Mesenchymal stem cell (in vitro differentiated cells and primary cell): Measurements from ENCODE around the gene RAD51B.
A peak's percentile ranks its signal among the peaks of the same experiment; 100 is the strongest.

Experiments used
- DNase-seq: peaks from one replicate; pipeline ENCODE4 v3.0.0-alpha.2; 2013
- H2AFZ ChIP-seq: one replicate; pipeline ENCODE4 v1.6.1; 2013; ENCODE audit warnings: low read depth, mild to moderate bottlenecking, control low read depth, inconsistent platforms, low read length, moderate library complexity
- H2AK5ac ChIP-seq: 2 replicates; pipeline ENCODE4 v1.6.1; 2013; ENCODE audit warnings: low read length, moderate library complexity, mild to moderate bottlenecking, inconsistent platforms; ENCODE audit not compliant: severe bottlenecking
- H2BK120ac ChIP-seq: one replicate; pipeline ENCODE4 v1.6.1; 2013; ENCODE audit warnings: low read depth, mild to moderate bottlenecking, inconsistent platforms, low read length, moderate library complexity
- H2BK12ac ChIP-seq, 2 experiments: one replicate each; pipeline ENCODE4 v1.6.1; 2013; ENCODE audit warnings: inconsistent platforms in 2 of 2, low read length in 2 of 2, mild to moderate bottlenecking in 2 of 2, moderate library complexity in 2 of 2, control low read depth in 1 of 2
- H2BK15ac ChIP-seq: one replicate; pipeline ENCODE4 v1.6.1; 2013; ENCODE audit warnings: mild to moderate bottlenecking, low read depth, inconsistent platforms; ENCODE audit not compliant: poor library complexity, severe bottlenecking
- H2BK5ac ChIP-seq: 2 replicates; pipeline ENCODE4 v1.6.1; 2013; ENCODE audit warnings: low read depth, mild to moderate bottlenecking, low read length, control low read depth, inconsistent platforms; ENCODE audit not compliant: poor library complexity, severe bottlenecking
- H3K14ac ChIP-seq, 2 experiments: one replicate each; pipeline ENCODE4 v1.6.1; 2013; ENCODE audit warnings: inconsistent platforms in 2 of 2, low read length in 2 of 2, control low read depth in 1 of 2, mild to moderate bottlenecking in 1 of 2, moderate library complexity in 1 of 2
- H3K18ac ChIP-seq, 2 experiments: one replicate each; pipeline ENCODE4 v1.6.1; 2013; ENCODE audit warnings: inconsistent platforms in 2 of 2, low read length in 2 of 2, control low read depth in 1 of 2, low read depth in 1 of 2, mild to moderate bottlenecking in 1 of 2
- H3K23ac ChIP-seq, 2 experiments: one replicate each; pipeline ENCODE4 v1.6.1; 2013; ENCODE audit warnings: inconsistent platforms in 2 of 2, low read length in 2 of 2, mild to moderate bottlenecking in 2 of 2, moderate library complexity in 2 of 2, control low read depth in 1 of 2
- H3K27ac ChIP-seq: 2 replicates; pipeline ENCODE4 v1.5.1; 2013; ENCODE audit warnings: mild to moderate bottlenecking, moderate library complexity, low read length, control low read depth, inconsistent platforms; ENCODE audit not compliant: poor library complexity, severe bottlenecking
- H3K27me3 ChIP-seq, 2 experiments: 2 replicates each; pipeline versions ENCODE4 v1.6.1 to v1.7.0; 2013; ENCODE audit warnings: low read length in 2 of 2, mild to moderate bottlenecking in 2 of 2, moderate library complexity in 2 of 2, control low read depth in 1 of 2, inconsistent platforms in 1 of 2; ENCODE audit not compliant: control insufficient read depth in 1 of 2, insufficient read depth in 1 of 2
- H3K36me3 ChIP-seq, 2 experiments: 2 replicates each; pipeline versions ENCODE4 v1.6.1 to v1.7.0; 2013; ENCODE audit warnings: low read length in 2 of 2, control low read depth in 1 of 2, inconsistent platforms in 1 of 2, low read depth in 1 of 2, mild to moderate bottlenecking in 1 of 2; ENCODE audit not compliant: insufficient read depth in 2 of 2, control insufficient read depth in 1 of 2
- H3K4ac ChIP-seq, 2 experiments: one replicate each; pipeline ENCODE4 v1.6.1; 2013; ENCODE audit warnings: inconsistent platforms in 2 of 2, low read length in 2 of 2, mild to moderate bottlenecking in 2 of 2, moderate library complexity in 2 of 2, control low read depth in 1 of 2, low read depth in 1 of 2
- H3K4me1 ChIP-seq: 2 replicates; pipeline ENCODE4 v1.6.1; 2013; ENCODE audit warnings: low read depth, low read length, control low read depth; ENCODE audit not compliant: control insufficient read depth, insufficient read depth
- H3K4me2 ChIP-seq: 2 replicates; pipeline ENCODE4 v1.6.1; 2013; ENCODE audit warnings: low read length, mild to moderate bottlenecking, inconsistent platforms; ENCODE audit not compliant: poor library complexity, severe bottlenecking
- H3K4me3 ChIP-seq, 2 experiments: 2 replicates each; pipeline versions ENCODE4 v1.5.1 to v1.7.0; 2013; ENCODE audit warnings: low read length in 2 of 2, mild to moderate bottlenecking in 2 of 2, control low read depth in 1 of 2, low read depth in 1 of 2; ENCODE audit not compliant: insufficient read depth in 1 of 2
- H3K79me1 ChIP-seq: replicated peaks from 2 replicates; pipeline ENCODE4 v1.6.1; 2013; ENCODE audit warnings: mild to moderate bottlenecking, control low read depth, low read length, inconsistent platforms; ENCODE audit not compliant: poor library complexity, severe bottlenecking
- H3K9ac ChIP-seq: 2 replicates; pipeline ENCODE4 v1.7.0; 2013; ENCODE audit warnings: mild to moderate bottlenecking, low read length, moderate library complexity
- H3K9me3 ChIP-seq: 2 replicates; pipeline ENCODE4 v1.7.0; 2013; ENCODE audit warnings: mild to moderate bottlenecking, low read length; ENCODE audit not compliant: control insufficient read depth
- H4K8ac ChIP-seq: one replicate; pipeline ENCODE4 v1.6.1; 2013; ENCODE audit warnings: inconsistent platforms, mild to moderate bottlenecking, low read length, moderate library complexity
- H4K91ac ChIP-seq: one replicate; pipeline ENCODE4 v1.6.1; 2013; ENCODE audit warnings: mild to moderate bottlenecking, low read length, inconsistent platforms
- WGBS: methylation state at CpG from one replicate; pipeline ENCODE4 v1.1.7; 2013; ENCODE audit warnings: mixed read lengths; 5-methylcytosine and 5-hydroxymethylcytosine counted together

RAD51B gene

DNA sequence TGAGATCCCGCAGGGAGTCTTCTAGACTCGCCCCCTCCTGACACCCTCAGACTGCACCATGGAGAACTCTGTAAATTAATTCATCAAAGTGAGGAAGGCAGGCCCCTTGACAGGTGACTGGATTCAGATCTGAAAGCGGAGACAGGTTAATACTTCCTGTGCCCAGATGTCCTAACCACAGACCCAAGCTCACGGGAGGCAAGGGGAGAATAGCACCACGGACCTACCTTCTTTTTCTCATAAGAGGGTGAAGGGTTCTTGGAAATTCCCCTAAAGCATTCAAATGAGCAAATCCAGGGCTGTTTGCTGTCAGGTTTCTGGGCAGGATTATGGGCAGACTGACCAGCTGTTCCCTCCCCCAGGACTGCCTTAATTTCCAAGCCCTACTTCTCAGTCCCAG is 803.3 kb downstream of the RAD51B start:
- Histone ChIP-seq H3K27ac (no peak overlapping the region), H3K4me1 (peaks cover 5% of the 10 kb centered on the region), H4K8ac (no peak overlapping the region), H2BK12ac (peak overlapping the region; percentile 47 to 93), H3K9me3 (peaks cover 11% of the 10 kb centered on the region), H3K23ac (no peak overlapping the region), H3K4ac (no peak overlapping the region), H3K9ac (no peak overlapping the region), H3K27me3 (no peaks in the 10 kb centered on the region), H2AK5ac (no peak overlapping the region), H3K4me2 (no peak overlapping the region), H2BK5ac (no peak overlapping the region), H3K18ac (peak overlapping the region in 1 of 2 experiments; percentile 73), H3K14ac (no peak overlapping the region), H3K4me3 (no peak overlapping the region), H4K91ac (peak overlapping the region; percentile 86), H2BK120ac (no peak overlapping the region), H2AFZ (no peak overlapping the region), H2BK15ac (no peak overlapping the region), H3K36me3 (no peaks in the 10 kb centered on the region), H3K79me1 (no peaks in the 10 kb centered on the region)
- DNase-seq: no peak
- WGBS: 66% methylated on average over 4 of the region's 5 CpGs

DNA sequence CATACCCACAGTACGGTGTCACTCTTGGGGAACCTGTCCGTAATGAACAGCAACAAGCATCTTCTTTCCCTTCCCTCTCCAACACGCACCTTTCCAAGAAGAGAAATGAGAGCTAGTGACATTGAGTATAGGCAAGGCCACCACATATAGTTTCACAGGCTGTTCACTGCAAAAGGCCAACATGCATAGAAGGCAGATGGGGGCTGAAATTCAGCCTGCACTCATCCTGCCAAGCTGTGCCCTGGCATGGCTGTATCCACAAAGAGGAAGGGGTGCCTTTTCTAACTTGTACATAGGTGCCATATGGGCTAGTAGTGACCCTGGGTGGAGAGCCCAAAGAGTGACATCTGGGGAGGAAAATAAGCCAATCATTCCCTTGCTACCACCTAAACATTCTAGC is 803.7 kb downstream of the RAD51B start:
- 100% methylated on average over 3 of the region's 3 CpGs for WGBS

GRCh38 chr14:68623826-68624225 is 804.2 kb downstream of the RAD51B start:
- Histone ChIP-seq H3K9ac (no peak overlapping the region), H3K18ac (no peak overlapping the region), H3K27ac (no peak overlapping the region), H3K9me3 (peaks cover 1% of the 10 kb centered on the region), H2AFZ (no peak overlapping the region), H2BK120ac (no peak overlapping the region), H4K91ac (no peak overlapping the region), H3K4me2 (no peak overlapping the region), H3K14ac (no peak overlapping the region), H3K4me1 (peaks cover 5% of the 10 kb centered on the region), H3K23ac (no peak overlapping the region), H3K4me3 (no peak overlapping the region), H2BK5ac (no peak overlapping the region), H2BK12ac (no peak overlapping the region), H3K27me3 (no peaks in the 10 kb centered on the region), H2BK15ac (no peak overlapping the region), H3K79me1 (no peaks in the 10 kb centered on the region), H3K4ac (peak overlapping the region in 1 of 2 experiments; percentile 1), H4K8ac (no peak overlapping the region), H3K36me3 (no peaks in the 10 kb centered on the region), H2AK5ac (no peak overlapping the region)
- DNase-seq: no peak
- WGBS: 81% methylated on average over 3 of the region's 3 CpGs

More for the DNA sequence above, 803.7 kb downstream of the RAD51B start:
- Histone ChIP-seq H3K4me1 (peaks cover 5% of the 10 kb centered on the region), H2AFZ (no peak overlapping the region), H2BK12ac (peak overlapping the region; percentile 45 to 93), H2BK5ac (no peak overlapping the region), H3K4me3 (no peak overlapping the region), H2AK5ac (no peak overlapping the region), H4K91ac (peak overlapping the region; percentile 86), H3K9ac (no peak overlapping the region), H3K27ac (no peak overlapping the region), H3K27me3 (no peaks in the 10 kb centered on the region), H3K9me3 (peaks cover 6% of the 10 kb centered on the region), H3K18ac (peak overlapping the region; percentile 21 to 73), H3K23ac (no peak overlapping the region), H3K14ac (no peak overlapping the region), H3K79me1 (no peaks in the 10 kb centered on the region), H2BK15ac (no peak overlapping the region), H4K8ac (no peak overlapping the region), H3K36me3 (no peaks in the 10 kb centered on the region), H3K4ac (no peak overlapping the region), H2BK120ac (no peak overlapping the region), H3K4me2 (no peak overlapping the region)
- DNase-seq: no peak

GRCh38 chr14:68624541-68625220 is 805.1 kb downstream of the RAD51B start:
- Histone ChIP-seq H4K8ac (no peak overlapping the region), H3K36me3 (no peaks in the 10 kb centered on the region), H2AFZ (no peak overlapping the region), H2BK15ac (no peak overlapping the region), H2AK5ac (no peak overlapping the region), H2BK120ac (peak overlapping the region; percentile 55), H3K27me3 (no peaks in the 10 kb centered on the region), H3K4ac (no peak overlapping the region), H3K23ac (no peak overlapping the region), H3K18ac (peak overlapping the region in 1 of 2 experiments; percentile 38), H3K9ac (no peak overlapping the region), H3K4me2 (no peak overlapping the region), H3K9me3 (no peaks in the 10 kb centered on the region), H3K4me1 (peaks cover 5% of the 10 kb centered on the region), H3K4me3 (no peak overlapping the region), H3K79me1 (no peaks in the 10 kb centered on the region), H4K91ac (no peak overlapping the region), H2BK12ac (peak overlapping the region in 1 of 2 experiments; percentile 94), H3K27ac (no peak overlapping the region), H3K14ac (no peak overlapping the region), H2BK5ac (no peak overlapping the region)
- no peak for DNase-seq
- WGBS: 96% methylated on average over 11 of the region's 11 CpGs
